Tibial nerve (tissue), 3 donors: ENCODE data around the gene WDR37.

Source experiments
- CTCF ChIP-seq, 5 experiments: fragments of 200-600 bp in 3 of 5; fragments of 450-650 bp in 2 of 5; sonication (generic) in 3 of 5; IDR thresholded peaks; one replicate each; pipeline ENCODE4 v1.5.1; 2016 to 2019; ENCODE audit warnings: antibody characterized with exemption in 5 of 5, mild to moderate bottlenecking in 3 of 5, moderate library complexity in 2 of 5
- POLR2A ChIP-seq, 2 donors: fragments of 450-650 bp; IDR thresholded peaks; one replicate each; pipeline ENCODE4 v1.6.1; 2017; ENCODE audit warnings: antibody characterized with exemption in 2 of 2, mild to moderate bottlenecking in 2 of 2, moderate library complexity in 2 of 2

GRCh38 chr10:1160561-1161314 is 104.6 kb downstream of the WDR37 start:
- no peak for TF ChIP-seq CTCF (IDR thresholded peaks at IDR 0.05)
- TF ChIP-seq POLR2A (IDR thresholded peaks at IDR 0.05), result no peak
